ENCODE results near the gene MB21D2.

MB21D2 gene

DNA sequence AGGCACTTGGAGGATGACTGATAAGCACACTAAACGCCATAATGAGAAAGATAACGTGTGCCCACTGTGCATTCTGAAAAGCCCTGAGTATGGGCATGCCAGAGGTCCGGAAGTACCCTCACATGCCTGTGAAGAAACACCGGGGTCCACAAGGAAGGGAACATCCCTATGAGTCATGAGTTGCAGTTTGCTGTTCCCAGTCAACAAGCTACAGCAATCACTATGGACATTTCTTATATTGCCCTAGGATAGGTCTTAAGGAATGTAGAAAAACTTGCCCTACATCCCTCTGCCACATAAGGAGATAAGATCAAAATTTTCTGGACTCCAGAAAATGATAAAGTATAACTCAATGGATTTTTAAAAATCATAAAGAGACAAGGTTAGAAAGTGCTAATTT lies 9.9 kb downstream of the MB21D2 start:
- Histone ChIP-seq H3K4me1 (ENCODE audit: insufficient read depth, low read length) (peaks cover 14% of the 10 kb centered on the region; the same call in 1 of the 2 replicates), H3K27ac (ENCODE audit: low read depth, low read length) (no peak overlapping the region)
- 68% methylated on average over 4 of the region's 4 CpGs for WGBS

GRCh38 chr3:192906940-192907339 lies 10.7 kb downstream of the MB21D2 start:
- peaks cover 11% of the 10 kb centered on the region; the same call in 1 of the 2 replicates for H3K4me1 ChIP-seq (ENCODE audit: insufficient read depth, low read length)
- no peak overlapping the region for H3K4me3 ChIP-seq (ENCODE audit: low read length)
- no CpG with 5 or more reads among the region's 1 CpG for WGBS

More for the DNA sequence above, 9.9 kb downstream of the MB21D2 start:
- Histone ChIP-seq H3K4me3 (ENCODE audit: low read length) (no peak overlapping the region), H3K9ac (ENCODE audit: low read depth, low read length) (no peak overlapping the region), H3K27me3 (ENCODE audit: insufficient read depth, low read length) (no peaks in the 10 kb centered on the region), H3K9me3 (ENCODE audit: insufficient read depth, low read depth, low read length) (peaks cover 8% of the 10 kb centered on the region), H3K36me3 (ENCODE audit: insufficient read depth, low read length) (no peaks in the 10 kb centered on the region)

DNA sequence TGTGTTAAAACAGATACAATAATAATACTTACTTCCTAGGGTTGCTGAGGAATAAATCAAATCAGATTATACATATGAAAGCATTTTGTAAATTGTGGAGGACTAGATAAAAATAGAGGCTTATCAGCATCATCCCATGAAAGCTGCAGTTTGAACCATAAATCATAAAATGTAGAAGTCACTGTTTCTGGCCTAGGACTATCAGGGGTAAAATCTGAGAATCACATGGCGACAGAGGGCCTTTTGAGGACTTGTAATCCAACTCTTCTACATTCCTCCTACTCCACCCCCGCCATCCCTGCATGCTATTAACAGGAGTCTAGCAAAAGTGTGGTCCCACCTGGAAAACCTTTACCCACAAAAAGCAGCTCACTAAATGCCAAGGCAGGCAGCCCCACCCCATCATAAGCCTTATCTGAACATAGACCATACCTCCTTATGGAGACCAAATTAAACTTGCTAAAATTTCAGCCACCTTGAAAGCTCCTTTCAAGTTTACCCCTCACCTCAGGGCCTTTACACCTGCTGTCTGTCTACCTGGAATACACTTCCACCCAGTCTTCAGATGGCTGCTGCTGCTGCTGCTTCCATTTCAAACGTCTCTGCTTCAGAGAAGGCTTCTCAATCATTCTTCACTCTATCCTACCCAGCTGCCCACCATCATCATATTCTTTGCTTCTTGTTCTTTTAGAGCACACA lies 11.5 kb downstream of the MB21D2 start:
- Histone ChIP-seq H3K4me3 (ENCODE audit: low read length) (no peak overlapping the region), H3K27ac (ENCODE audit: low read depth, low read length) (no peak overlapping the region), H3K9ac (ENCODE audit: low read depth, low read length) (no peak overlapping the region), H3K36me3 (ENCODE audit: insufficient read depth, low read length) (no peaks in the 10 kb centered on the region), H3K9me3 (ENCODE audit: insufficient read depth, low read depth, low read length) (peaks cover 8% of the 10 kb centered on the region), H3K4me1 (ENCODE audit: insufficient read depth, low read length) (peaks cover 5% of the 10 kb centered on the region; the same call in 1 of the 2 replicates), H3K27me3 (ENCODE audit: insufficient read depth, low read length) (no peaks in the 10 kb centered on the region)
- 84% methylated on average over 3 of the region's 3 CpGs for WGBS

More at GRCh38 chr3:192906940-192907339, 10.7 kb downstream of the MB21D2 start:
- no peaks in the 10 kb centered on the region for H3K36me3 ChIP-seq (ENCODE audit: insufficient read depth, low read length)
- H3K9me3 ChIP-seq (ENCODE audit: insufficient read depth, low read depth, low read length): peaks cover 8% of the 10 kb centered on the region
- H3K27ac ChIP-seq (ENCODE audit: low read depth, low read length): no peak overlapping the region
- no peaks in the 10 kb centered on the region for H3K27me3 ChIP-seq (ENCODE audit: insufficient read depth, low read length)
- no peak overlapping the region for H3K9ac ChIP-seq (ENCODE audit: low read depth, low read length)

GRCh38 chr3:192904632-192905289 lies 12.9 kb downstream of the MB21D2 start:
- Histone ChIP-seq H3K9me3 (ENCODE audit: insufficient read depth, low read depth, low read length) (peaks cover 8% of the 10 kb centered on the region), H3K36me3 (ENCODE audit: insufficient read depth, low read length) (no peaks in the 10 kb centered on the region), H3K4me3 (ENCODE audit: low read length) (no peak overlapping the region), H3K9ac (ENCODE audit: low read depth, low read length) (no peak overlapping the region), H3K27ac (ENCODE audit: low read depth, low read length) (no peak overlapping the region), H3K4me1 (ENCODE audit: insufficient read depth, low read length) (peaks cover 5% of the 10 kb centered on the region; the same call in 1 of the 2 replicates), H3K27me3 (ENCODE audit: insufficient read depth, low read length) (no peaks in the 10 kb centered on the region)
- 96% methylated on average over 10 of the region's 10 CpGs for WGBS

DNA sequence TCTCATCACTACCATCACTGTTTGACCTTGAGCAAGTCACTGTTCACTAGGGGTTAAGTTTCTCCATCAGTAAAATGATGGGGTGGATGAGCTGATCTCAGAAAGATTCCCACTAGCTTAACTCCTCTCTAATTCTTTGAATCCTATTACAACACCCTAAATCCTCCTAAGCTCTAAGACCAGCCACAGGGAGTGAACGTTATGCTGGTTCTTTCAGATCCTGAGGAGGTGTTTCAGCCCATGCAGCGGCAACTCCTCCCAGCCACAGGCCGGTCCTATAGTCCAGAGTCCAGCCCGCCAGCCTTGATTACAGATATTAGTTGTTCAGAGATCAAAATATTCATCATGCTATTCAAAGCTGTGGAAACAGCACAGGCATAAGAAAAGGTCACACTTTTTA lies 15.1 kb downstream of the MB21D2 start:
- 96% methylated on average over 4 of the region's 4 CpGs for WGBS
- H3K4me1 ChIP-seq (ENCODE audit: insufficient read depth, low read length): peaks cover 5% of the 10 kb centered on the region; the same call in 1 of the 2 replicates
- H3K4me3 ChIP-seq (ENCODE audit: low read length): no peak overlapping the region
- H3K27me3 ChIP-seq (ENCODE audit: insufficient read depth, low read length): no peaks in the 10 kb centered on the region
- H3K36me3 ChIP-seq (ENCODE audit: insufficient read depth, low read length): no peaks in the 10 kb centered on the region
- no peak overlapping the region for H3K27ac ChIP-seq (ENCODE audit: low read depth, low read length)
- peaks cover 8% of the 10 kb centered on the region for H3K9me3 ChIP-seq (ENCODE audit: insufficient read depth, low read depth, low read length)
- no peak overlapping the region for H3K9ac ChIP-seq (ENCODE audit: low read depth, low read length)

DNA sequence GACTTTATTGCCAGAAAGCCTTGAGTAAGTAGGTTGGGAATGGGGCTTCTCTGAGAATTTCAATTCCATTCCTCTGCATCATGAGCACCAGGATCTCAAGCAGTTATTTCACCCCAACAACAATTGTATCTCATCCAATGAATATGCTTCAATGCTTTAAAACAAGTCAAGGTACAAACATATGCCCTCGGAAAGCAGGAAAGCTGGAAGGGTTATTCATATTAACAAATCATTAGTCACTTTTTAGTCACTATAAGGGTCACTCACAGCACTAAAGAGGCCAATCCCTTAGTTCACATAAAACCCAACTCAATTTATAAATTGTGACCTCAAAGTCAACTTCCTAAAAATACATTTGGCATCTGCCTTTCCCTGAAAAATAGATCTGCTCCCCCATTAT lies 16.2 kb downstream of the MB21D2 start:
- 100% methylated on average over 1 of the region's 1 CpG for WGBS
- no peak overlapping the region for H3K9ac ChIP-seq (ENCODE audit: low read depth, low read length)
- no peaks in the 10 kb centered on the region for H3K27me3 ChIP-seq (ENCODE audit: insufficient read depth, low read length)
- no peak overlapping the region for H3K27ac ChIP-seq (ENCODE audit: low read depth, low read length)
- no peaks in the 10 kb centered on the region for H3K36me3 ChIP-seq (ENCODE audit: insufficient read depth, low read length)
- no peak overlapping the region for H3K4me3 ChIP-seq (ENCODE audit: low read length)
- H3K4me1 ChIP-seq (ENCODE audit: insufficient read depth, low read length): peaks cover 15% of the 10 kb centered on the region
- H3K9me3 ChIP-seq (ENCODE audit: insufficient read depth, low read depth, low read length): peaks cover 8% of the 10 kb centered on the region

- Histone ChIP-seq H3K36me3 (ENCODE audit: insufficient read depth, low read length) (no peaks in the 10 kb centered on the region), H3K4me1 (ENCODE audit: insufficient read depth, low read length) (peaks cover 17% of the 10 kb centered on the region), H3K27me3 (ENCODE audit: insufficient read depth, low read length) (no peaks in the 10 kb centered on the region), H3K4me3 (ENCODE audit: low read length) (no peak overlapping the region), H3K27ac (ENCODE audit: low read depth, low read length) (no peak overlapping the region), H3K9ac (ENCODE audit: low read depth, low read length) (no peak overlapping the region), H3K9me3 (ENCODE audit: insufficient read depth, low read depth, low read length) (peaks cover 8% of the 10 kb centered on the region)
- 97% methylated on average over 3 of the region's 3 CpGs for WGBS
These were observed 18.1 kb downstream of the MB21D2 start for GRCh38 chr3:192899540-192899982.

- peaks cover 32% of the 10 kb centered on the region for H3K4me1 ChIP-seq (ENCODE audit: insufficient read depth, low read length)
- no peak overlapping the region for H3K9ac ChIP-seq (ENCODE audit: low read depth, low read length)
- H3K4me3 ChIP-seq (ENCODE audit: low read length): no peak overlapping the region
- H3K27ac ChIP-seq (ENCODE audit: low read depth, low read length): no peak overlapping the region
- H3K36me3 ChIP-seq (ENCODE audit: insufficient read depth, low read length): no peaks in the 10 kb centered on the region
- H3K27me3 ChIP-seq (ENCODE audit: insufficient read depth, low read length): no peaks in the 10 kb centered on the region
- H3K9me3 ChIP-seq (ENCODE audit: insufficient read depth, low read depth, low read length): no peaks in the 10 kb centered on the region
- WGBS: 73% methylated on average over 5 of the region's 5 CpGs
These were observed 20.7 kb downstream of the MB21D2 start for GRCh38 chr3:192897005-192897404.

- Histone ChIP-seq H3K4me3 (ENCODE audit: low read length) (no peak overlapping the region), H3K27ac (ENCODE audit: low read depth, low read length) (no peak overlapping the region), H3K27me3 (ENCODE audit: insufficient read depth, low read length) (no peaks in the 10 kb centered on the region), H3K36me3 (ENCODE audit: insufficient read depth, low read length) (no peaks in the 10 kb centered on the region), H3K9me3 (ENCODE audit: insufficient read depth, low read depth, low read length) (no peaks in the 10 kb centered on the region), H3K9ac (ENCODE audit: low read depth, low read length) (no peak overlapping the region), H3K4me1 (ENCODE audit: insufficient read depth, low read length) (peaks cover 39% of the 10 kb centered on the region)
- 96% methylated on average over 5 of the region's 5 CpGs for WGBS
These were observed 21.4 kb downstream of the MB21D2 start for GRCh38 chr3:192896208-192896607.

DNA sequence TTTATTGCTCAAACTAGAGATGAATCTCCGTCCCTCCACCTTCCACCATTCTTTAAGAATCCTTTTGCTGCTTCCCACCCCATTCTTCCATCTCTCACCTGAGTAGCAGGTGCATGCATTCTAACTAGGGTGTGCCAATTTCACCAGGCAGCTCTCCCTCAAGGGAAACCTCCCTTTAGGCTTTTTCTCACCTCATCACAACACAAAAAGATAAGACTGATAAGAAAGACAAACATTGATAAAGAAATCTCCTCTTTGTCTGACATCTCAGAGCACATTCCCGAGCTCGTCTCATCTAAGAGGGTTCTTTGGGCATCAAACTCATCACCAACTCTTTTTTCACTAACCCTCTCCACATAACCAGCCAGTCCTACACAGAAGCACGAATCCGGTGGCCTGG lies 23.0 kb downstream of the MB21D2 start:
- Histone ChIP-seq H3K27ac (ENCODE audit: low read depth, low read length) (no peak overlapping the region), H3K36me3 (ENCODE audit: insufficient read depth, low read length) (no peaks in the 10 kb centered on the region), H3K9me3 (ENCODE audit: insufficient read depth, low read depth, low read length) (no peaks in the 10 kb centered on the region), H3K9ac (ENCODE audit: low read depth, low read length) (no peak overlapping the region), H3K27me3 (ENCODE audit: insufficient read depth, low read length) (no peaks in the 10 kb centered on the region), H3K4me1 (ENCODE audit: insufficient read depth, low read length) (peaks cover 54% of the 10 kb centered on the region), H3K4me3 (ENCODE audit: low read length) (no peak overlapping the region)
- WGBS: 79% methylated on average over 3 of the region's 5 CpGs

DNA sequence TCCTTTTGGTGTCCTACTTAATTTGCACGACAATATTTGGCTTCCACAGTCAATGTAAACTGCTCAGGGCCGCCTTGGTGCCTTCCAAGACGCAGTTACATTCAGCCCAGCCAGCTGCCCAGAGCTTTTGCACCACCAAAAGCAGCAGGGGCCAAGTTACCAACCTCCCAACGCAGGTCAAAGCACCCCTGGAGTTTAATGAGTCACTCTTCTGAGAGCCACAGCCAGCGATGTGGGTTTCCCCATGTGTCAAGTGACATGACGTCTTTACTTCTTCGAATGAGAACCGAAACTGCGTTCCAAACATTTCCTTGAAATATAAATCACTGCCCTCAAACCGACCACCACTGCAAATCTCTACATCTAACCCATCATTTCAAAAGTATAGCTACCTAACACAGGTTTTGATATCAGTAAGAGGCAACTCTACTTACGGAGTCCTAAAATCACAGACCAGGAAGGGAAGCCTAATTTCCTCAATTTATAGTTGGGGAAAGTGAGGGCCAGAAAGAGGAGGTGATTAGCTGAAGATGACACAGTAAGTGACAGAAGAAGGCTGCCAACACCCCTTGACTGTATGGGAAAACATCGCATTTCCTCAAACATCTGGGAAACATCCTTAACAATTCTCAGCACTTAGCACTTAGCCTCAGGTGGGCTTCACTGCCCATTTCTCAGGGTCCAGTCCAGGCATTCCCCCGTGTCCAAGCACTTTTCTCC lies 24.5 kb downstream of the MB21D2 start:
- no peak overlapping the region for H3K9ac ChIP-seq (ENCODE audit: low read depth, low read length)
- no peaks in the 10 kb centered on the region for H3K36me3 ChIP-seq (ENCODE audit: insufficient read depth, low read length)
- no peak overlapping the region for H3K4me3 ChIP-seq (ENCODE audit: low read length)
- H3K27ac ChIP-seq (ENCODE audit: low read depth, low read length): peak overlapping the region; percentile 38; the same call in 1 of the 2 replicates
- 23% methylated on average over 13 of the region's 13 CpGs for WGBS
- H3K4me1 ChIP-seq (ENCODE audit: insufficient read depth, low read length): peaks cover 70% of the 10 kb centered on the region
- H3K27me3 ChIP-seq (ENCODE audit: insufficient read depth, low read length): no peaks in the 10 kb centered on the region
- H3K9me3 ChIP-seq (ENCODE audit: insufficient read depth, low read depth, low read length): no peaks in the 10 kb centered on the region

Measured in HUES64 (cell line).